CD4-positive, alpha-beta memory T cell (primary cell): ENCODE measurements around the gene NDUFC1. TPM values are rescaled to one million over a fixed set of nuclear protein-coding genes. Genes with fewer than 3 reads are reported as not detected.

ENCODE experiments used
- CTCF ChIA-PET: fragments of 350-600 bp; sonication (Branson Sonifier 250); formaldehyde crosslinking; loops from one replicate; lab custom pipeline; 2021; ENCODE audit warnings: inconsistent platforms; ENCODE audit not compliant: partially characterized antibody; lab: Charles Lee
- POLR2A ChIA-PET: fragments of 350-600 bp; sonication (Branson Sonifier 250); formaldehyde crosslinking; loops from one replicate; lab custom pipeline; 2021; ENCODE audit not compliant: partially characterized antibody; lab: Charles Lee
- DNase-seq, 5 donors: peaks; one replicate each; pipeline versions ENCODE4 v3.0.0 to v3.0.0-alpha.2; 2020 to 2022; ENCODE audit warnings: mixed read lengths in 1 of 5
- H3K27ac ChIP-seq: one replicate; pipeline ENCODE4 v1.7.0; 2013; ENCODE audit warnings: low read depth, low read length
- H3K27me3 ChIP-seq: 2 replicates; pipeline ENCODE4 v1.7.0; 2013; ENCODE audit warnings: mild to moderate bottlenecking, low read length, moderate library complexity; ENCODE audit not compliant: insufficient read depth
- H3K36me3 ChIP-seq: 2 replicates; pipeline ENCODE4 v1.7.0; 2013; ENCODE audit warnings: mild to moderate bottlenecking, low read length, moderate library complexity; ENCODE audit not compliant: insufficient read depth
- H3K4me1 ChIP-seq: 2 replicates; pipeline ENCODE4 v1.7.0; 2013; ENCODE audit warnings: mild to moderate bottlenecking, low read length, moderate library complexity; ENCODE audit not compliant: insufficient read depth
- H3K4me3 ChIP-seq, 2 donors: one replicate each; pipeline ENCODE4 v1.7.0; 2013; ENCODE audit warnings: low read length in 2 of 2, mild to moderate bottlenecking in 1 of 2
- H3K9me3 ChIP-seq, 2 donors: one replicate each; pipeline ENCODE4 v1.7.0; 2013; ENCODE audit warnings: low read length in 2 of 2, control low read depth in 1 of 2; ENCODE audit not compliant: control insufficient read depth in 1 of 2
- H3K27ac Mint-ChIP-seq, 7 donors: one replicate each; pipeline ENCODE4 v1.8.0; 2020 to 2021; ENCODE audit warnings: mixed read lengths in 7 of 7, mild to moderate bottlenecking in 6 of 7, inconsistent platforms in 3 of 7, moderate library complexity in 3 of 7
- H3K27me3 Mint-ChIP-seq, 2 donors: one replicate each; pipeline ENCODE4 v1.8.0; 2020 to 2021; ENCODE audit warnings: mixed read lengths in 2 of 2
- H3K36me3 Mint-ChIP-seq, 2 donors: one replicate each; pipeline ENCODE4 v1.8.0; 2020 to 2021; ENCODE audit warnings: mixed read lengths in 2 of 2, inconsistent platforms in 1 of 2, mild to moderate bottlenecking in 1 of 2
- H3K4me1 Mint-ChIP-seq, 4 donors: one replicate each; pipeline ENCODE4 v1.8.0; 2020 to 2021; ENCODE audit warnings: mixed read lengths in 4 of 4, mild to moderate bottlenecking in 1 of 4
- H3K4me3 Mint-ChIP-seq, 8 donors: one replicate each; pipeline ENCODE4 v1.8.0; 2020 to 2021; ENCODE audit warnings: mixed read lengths in 8 of 8, mild to moderate bottlenecking in 7 of 8, moderate library complexity in 6 of 8, inconsistent platforms in 3 of 8
- H3K9me3 Mint-ChIP-seq, 8 donors: one replicate each; pipeline ENCODE4 v1.8.0; 2020 to 2021; ENCODE audit warnings: mixed read lengths in 8 of 8, mild to moderate bottlenecking in 5 of 8, inconsistent platforms in 3 of 8, moderate library complexity in 1 of 8
- intact Hi-C: fragments of 100-400 bp; cut with micrococcal nuclease; formaldehyde crosslinking; loops from one replicate; pipeline ENCODE4 v1.15.1; 2023
- polyA plus RNA-seq, 2 donors: library from polyadenylated mRNA; unstranded; fragments of 300-500 nt; fragmentation: Illumina TruSeq; gene quantifications; one replicate each; pipeline ENCODE4 v1.2.3, GENCODE V29; 2021
- total RNA-seq, 2 experiments: library from RNA; stranded (reverse); gene quantifications; one replicate each; pipeline ENCODE4 v1.2.3, GENCODE V29; 2021

NDUFC1 gene
- total and polyA plus RNA-seq, 4 experiments from 2014 or later, result 29.6 to 154 (median 77.9) TPM

- Mint-ChIP-seq H3K9me3 (no peaks in the 10 kb centered on the region), H3K27me3 (no peaks in the 10 kb centered on the region), H3K4me3 (no peak overlapping the region), H3K4me1 (no peaks in the 10 kb centered on the region), H3K36me3 (no peaks in the 10 kb centered on the region), H3K27ac (no peak overlapping the region)
- POLR2A ChIA-PET, result interaction anchor here (0.7 kb wide), 1 partner anchor 221 kb away, joined by 3 read pairs; no protein-coding TSS in a partner anchor
- CTCF ChIA-PET, result no interaction called here
- Histone ChIP-seq H3K4me3 (no peak overlapping the region), H3K27ac (no peak overlapping the region), H3K4me1 (no peaks in the 10 kb centered on the region), H3K9me3 (no peaks in the 10 kb centered on the region), H3K27me3 (no peaks in the 10 kb centered on the region), H3K36me3 (no peaks in the 10 kb centered on the region)
- intact Hi-C loops, result no loop called here
- DNase-seq, result no peak
Measured at GRCh38 chr4:139245590-139245989, 56.7 kb downstream of the NDUFC1 start.

- no peaks in the 10 kb centered on the region for H3K27me3 ChIP-seq
- Mint-ChIP-seq H3K27me3 (no peaks in the 10 kb centered on the region), H3K9me3 (peaks cover 0 to 8% (median 1%) of the 10 kb centered on the region in 8 donors), H3K4me3 (no peak overlapping the region), H3K36me3 (peaks cover 0 to 6% of the 10 kb centered on the region in 2 donors), H3K4me1 (no peaks in the 10 kb centered on the region), H3K27ac (no peak overlapping the region)
- CTCF ChIA-PET, result interaction anchor here (1.4 to 1.6 kb wide), 2 partner anchors 12 to 15 kb away, joined by 4 to 5 read pairs; no protein-coding TSS in a partner anchor
- no peaks in the 10 kb centered on the region for H3K4me1 ChIP-seq
- no peak overlapping the region for H3K4me3 ChIP-seq
- POLR2A ChIA-PET, result no interaction called here
- no peak overlapping the region for H3K27ac ChIP-seq
- no peaks in the 10 kb centered on the region for H3K36me3 ChIP-seq
- intact Hi-C loops, result no loop called here
- H3K9me3 ChIP-seq, result no peaks in the 10 kb centered on the region
- DNase-seq, result no peak
Measured at GRCh38 chr4:139243448-139244365, 58.6 kb downstream of the NDUFC1 start.

- Histone ChIP-seq H3K9me3 (no peaks in the 10 kb centered on the region), H3K36me3 (no peaks in the 10 kb centered on the region), H3K4me3 (no peak overlapping the region), H3K27me3 (no peaks in the 10 kb centered on the region), H3K4me1 (peaks cover 5% of the 10 kb centered on the region), H3K27ac (no peak overlapping the region)
- Mint-ChIP-seq H3K27ac (no peak overlapping the region), H3K36me3 (peaks cover 0 to 6% of the 10 kb centered on the region in 2 donors), H3K9me3 (peaks cover 0 to 9% (median 1%) of the 10 kb centered on the region in 8 donors), H3K4me3 (no peak overlapping the region), H3K27me3 (no peaks in the 10 kb centered on the region), H3K4me1 (peaks cover 0 to 8% (median 3%) of the 10 kb centered on the region in 4 donors)
- ChIA-PET CTCF (no interaction called here), POLR2A (no interaction called here)
- intact Hi-C loops, result no loop called here
- DNase-seq, result no peak
Measured at GRCh38 chr4:139242511-139243051, 59.7 kb downstream of the NDUFC1 start.

- ChIA-PET POLR2A (no interaction called here), CTCF (no interaction called here)
- H3K4me3 ChIP-seq, result no peak overlapping the region
- Mint-ChIP-seq H3K9me3 (peaks cover 0 to 9% (median 1%) of the 10 kb centered on the region in 8 donors), H3K36me3 (peaks cover 0 to 6% of the 10 kb centered on the region in 2 donors), H3K4me3 (no peak overlapping the region), H3K27ac (no peak overlapping the region), H3K4me1 (peaks cover 0 to 10% (median 3%) of the 10 kb centered on the region in 4 donors), H3K27me3 (no peaks in the 10 kb centered on the region)
- no peaks in the 10 kb centered on the region for H3K36me3 ChIP-seq
- no peaks in the 10 kb centered on the region for H3K27me3 ChIP-seq
- H3K9me3 ChIP-seq, result no peaks in the 10 kb centered on the region
- H3K27ac ChIP-seq, result no peak overlapping the region
- intact Hi-C loops, result no loop called here
- DNase-seq, result no peak
- peaks cover 9% of the 10 kb centered on the region for H3K4me1 ChIP-seq
Measured at GRCh38 chr4:139241784-139242151, 60.5 kb downstream of the NDUFC1 start.

GRCh38 chr4:139241086-139241783 is 61.0 kb downstream of the NDUFC1 start:
- H3K36me3 Mint-ChIP-seq, result peaks cover 0 to 6% of the 10 kb centered on the region in 2 donors
- H3K27ac Mint-ChIP-seq, result peak overlapping the region in 1 of 7 donors; percentile 44
- H3K9me3 Mint-ChIP-seq, result peaks cover 0 to 9% (median 1%) of the 10 kb centered on the region in 8 donors
- intact Hi-C loops, result no loop called here
- Histone ChIP-seq H3K36me3 (no peaks in the 10 kb centered on the region), H3K27me3 (no peaks in the 10 kb centered on the region), H3K4me1 (peaks cover 9% of the 10 kb centered on the region), H3K4me3 (no peak overlapping the region), H3K27ac (no peak overlapping the region), H3K9me3 (no peaks in the 10 kb centered on the region)
- ChIA-PET POLR2A (no interaction called here), CTCF (no interaction called here)
- no peak for DNase-seq
- peaks cover 0 to 10% (median 3%) of the 10 kb centered on the region in 4 donors for H3K4me1 Mint-ChIP-seq
- no peak overlapping the region for H3K4me3 Mint-ChIP-seq
- no peaks in the 10 kb centered on the region for H3K27me3 Mint-ChIP-seq

Other genes with a start within 250 kb of the NDUFC1 start
- 10 to 100 TPM; 76.1 to 81.4 TPM for gene ELF2, start 125.3 kb downstream of the NDUFC1 start, total RNA-seq
- gene ELF2, start 125.3 kb downstream of the NDUFC1 start, polyA plus RNA-seq, result 10 to 100 TPM; 27.4 to 38.6 TPM
- under 1 TPM; 0.23 to 0.33 TPM for gene MGARP, start 22.3 kb downstream of the NDUFC1 start, total RNA-seq
- under 1 TPM; 0.20 to 0.52 TPM for gene MGARP, start 22.3 kb downstream of the NDUFC1 start, polyA plus RNA-seq
- gene NAA15, start 972 bp downstream of the NDUFC1 start, total RNA-seq, result 10 to 100 TPM; 45.8 to 46.5 TPM
- gene NAA15, start 972 bp downstream of the NDUFC1 start, polyA plus RNA-seq, result 10 to 100 TPM; 18.6 to 47.7 TPM
- 10 to 100 TPM; 16.4 to 16.6 TPM for gene RAB33B, start 151.6 kb upstream of the NDUFC1 start, total RNA-seq
- 10 to 100 TPM in 1 of 2 donors, 1 to 10 TPM in 1; 9.4 to 10.3 TPM for gene RAB33B, start 151.6 kb upstream of the NDUFC1 start, polyA plus RNA-seq